Epithelial cell of umbilical artery (primary cell): Measurements from ENCODE around the gene EOLA1. TPM values are rescaled to one million over a fixed set of nuclear protein-coding genes. Genes with fewer than 3 reads are reported as not detected.

ENCODE experiments used
- total RNA-seq: library from RNA; depleted of rRNA; stranded (reverse); fragments of >200 nt; gene quantifications from 2 replicates; pipeline ENCODE4 v1.2.3, GENCODE V29; 2014

EOLA1 gene
- total RNA-seq: 13.3 and 16.3 TPM in 2 replicates

GRCh38 chrX:149540621-149541520 lies at the start of gene EOLA1:
Gene EOLA1 (plus strand): TSS chrX:149541012. CDS start chrX:149545631, 4,619 bp downstream.

GRCh38 chrX:149504915-149505651 lies 35.7 kb upstream of the EOLA1 start, which contains the start of gene IDS:
Gene IDS (minus strand): TSS chrX:149505306. CDS start chrX:149505137, 169 bp downstream.

GRCh38 chrX:149549701-149550100 lies 8.9 kb downstream of the EOLA1 start, which contains the start of gene HSFX3:
Gene HSFX3 (minus strand): TSS chrX:149549924. CDS start chrX:149549852, 72 bp downstream.

GRCh38 chrX:149587359-149587758 lies 46.5 kb downstream of the EOLA1 start, which contains the start of gene MAGEA9B:
Gene MAGEA9B (minus strand): TSS chrX:149587459. CDS start chrX:149583179, 4,280 bp downstream.

GRCh38 chrX:149595214-149595613 lies 54.4 kb downstream of the EOLA1 start, which contains the start of gene HSFX2:
Gene HSFX2 (minus strand): TSS chrX:149595314. CDS start chrX:149594700, 614 bp downstream.

Other genes starting within 250 kb of the EOLA1 start
- 19.3 and 23.1 TPM in 2 replicates for gene IDS, start 35.7 kb upstream of the EOLA1 start, total RNA-seq
- gene HSFX3, start 8.9 kb downstream of the EOLA1 start, total RNA-seq: not detected in 2 replicates
- not detected in 2 replicates for gene MAGEA9B, start 46.4 kb downstream of the EOLA1 start, total RNA-seq
- gene HSFX2, start 54.3 kb downstream of the EOLA1 start, total RNA-seq: 0.32 TPM in 1 of 2 replicates, not detected in the other
- 11.1 and 14.6 TPM in 2 replicates for gene TMEM185A, start 90.8 kb downstream of the EOLA1 start, total RNA-seq
- not detected in 2 replicates for gene MAGEA11, start 171.0 kb downstream of the EOLA1 start, total RNA-seq
- under 0.01 and 0.46 TPM in 2 replicates for gene HSFX1, start 233.1 kb downstream of the EOLA1 start, total RNA-seq
- gene MAGEA9, start 240.9 kb downstream of the EOLA1 start, total RNA-seq: not detected in 2 replicates